ENCODE results near the gene ATAD1.
"Not testable (repeated sequence)": the region's sequence is repeated elsewhere in the genome, so short reads cannot be mapped to it uniquely, and the experiment has no call there.

Gene ATAD1, protein sequence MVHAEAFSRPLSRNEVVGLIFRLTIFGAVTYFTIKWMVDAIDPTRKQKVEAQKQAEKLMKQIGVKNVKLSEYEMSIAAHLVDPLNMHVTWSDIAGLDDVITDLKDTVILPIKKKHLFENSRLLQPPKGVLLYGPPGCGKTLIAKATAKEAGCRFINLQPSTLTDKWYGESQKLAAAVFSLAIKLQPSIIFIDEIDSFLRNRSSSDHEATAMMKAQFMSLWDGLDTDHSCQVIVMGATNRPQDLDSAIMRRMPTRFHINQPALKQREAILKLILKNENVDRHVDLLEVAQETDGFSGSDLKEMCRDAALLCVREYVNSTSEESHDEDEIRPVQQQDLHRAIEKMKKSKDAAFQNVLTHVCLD

DNA sequence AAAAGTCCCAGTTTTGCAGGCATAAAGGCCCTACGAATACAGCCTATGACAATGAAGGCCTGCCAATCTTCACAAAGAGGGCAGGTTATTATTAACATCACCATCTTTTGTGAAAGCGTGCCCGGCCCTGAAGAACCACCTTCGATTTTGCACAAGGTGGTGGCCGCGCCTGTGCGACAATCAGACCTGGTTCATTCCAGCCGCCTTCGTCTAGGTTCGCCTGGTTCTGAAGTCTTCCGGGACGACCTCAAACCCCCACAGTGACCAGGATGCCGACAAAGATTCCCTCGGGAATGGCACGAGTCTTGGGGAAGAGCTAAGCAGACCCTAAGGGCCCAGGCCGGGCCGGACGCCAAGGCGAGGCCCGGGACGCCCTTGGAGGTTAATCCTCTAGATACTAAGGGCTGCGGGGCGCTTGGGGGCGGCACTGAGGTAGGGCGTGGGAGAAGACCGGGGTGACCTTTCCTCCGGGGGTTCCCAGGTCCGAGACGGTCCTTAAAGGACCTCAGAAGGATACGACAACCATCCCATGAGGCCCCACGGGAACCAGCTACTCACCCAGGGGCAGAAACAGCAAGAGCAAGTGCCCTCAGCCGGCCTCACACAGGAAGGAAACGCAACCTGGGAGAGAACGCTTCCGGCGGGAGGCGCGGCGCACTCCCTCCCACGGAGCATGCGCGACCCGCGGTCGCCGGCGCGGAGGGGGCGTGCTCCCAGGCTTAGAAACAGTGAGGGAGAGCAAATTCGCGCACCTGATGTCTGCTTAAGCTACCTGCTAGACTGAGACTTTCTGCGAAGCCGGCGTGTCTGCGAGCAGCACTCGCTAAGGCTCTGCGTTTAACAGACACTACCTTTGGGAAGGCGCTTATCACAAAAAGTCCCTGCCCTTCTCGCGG lies at the start of gene ATAD1:
Gene ATAD1, minus strand, starts transcription at position 618 of the 896 bp plus-strand sequence. CDS start 3,627 bp downstream, outside the sequence.
- Mint-ChIP-seq H3K27me3 (no peaks in the 10 kb centered on the region), H3K9me3 (no peaks in the 10 kb centered on the region), H3K27ac (peak within 1 kb of the TSS; percentile 97), H3K36me3 (ENCODE audit: low read depth) (peaks cover 16% of the 10 kb centered on the region), H3K4me3 (peak within 1 kb of the TSS; percentile 96), H3K4me1 (peaks cover 39% of the 10 kb centered on the region)
- peak; percentile 92 for ATAC-seq
- DNase-seq = peak; percentile 86

GRCh38 chr10:87867453-87867852 lies 49.4 kb upstream of the ATAD1 start:
- Mint-ChIP-seq H3K27ac (no peak overlapping the region), H3K9me3 (no peaks in the 10 kb centered on the region), H3K4me3 (peak overlapping the region; percentile 95), H3K36me3 (ENCODE audit: low read depth) (peaks cover 21% of the 10 kb centered on the region), H3K4me1 (peaks cover 56% of the 10 kb centered on the region), H3K27me3 (no peaks in the 10 kb centered on the region)
- ATAC-seq (no peak), DNase-seq (no peak)

- H3K4me1 Mint-ChIP-seq = peaks cover 58% of the 10 kb centered on the region
- H3K27me3 Mint-ChIP-seq = no peaks in the 10 kb centered on the region
- H3K27ac Mint-ChIP-seq = peak overlapping the region; percentile 43
- no peaks in the 10 kb centered on the region for H3K9me3 Mint-ChIP-seq
- DNase-seq = no peak
- ATAC-seq = no peak
- H3K4me3 Mint-ChIP-seq = peak overlapping the region; percentile 95
- H3K36me3 Mint-ChIP-seq (ENCODE audit: low read depth) = peaks cover 19% of the 10 kb centered on the region
Observed at GRCh38 chr10:87866412-87866974, 48.5 kb upstream of the ATAD1 start.

DNA sequence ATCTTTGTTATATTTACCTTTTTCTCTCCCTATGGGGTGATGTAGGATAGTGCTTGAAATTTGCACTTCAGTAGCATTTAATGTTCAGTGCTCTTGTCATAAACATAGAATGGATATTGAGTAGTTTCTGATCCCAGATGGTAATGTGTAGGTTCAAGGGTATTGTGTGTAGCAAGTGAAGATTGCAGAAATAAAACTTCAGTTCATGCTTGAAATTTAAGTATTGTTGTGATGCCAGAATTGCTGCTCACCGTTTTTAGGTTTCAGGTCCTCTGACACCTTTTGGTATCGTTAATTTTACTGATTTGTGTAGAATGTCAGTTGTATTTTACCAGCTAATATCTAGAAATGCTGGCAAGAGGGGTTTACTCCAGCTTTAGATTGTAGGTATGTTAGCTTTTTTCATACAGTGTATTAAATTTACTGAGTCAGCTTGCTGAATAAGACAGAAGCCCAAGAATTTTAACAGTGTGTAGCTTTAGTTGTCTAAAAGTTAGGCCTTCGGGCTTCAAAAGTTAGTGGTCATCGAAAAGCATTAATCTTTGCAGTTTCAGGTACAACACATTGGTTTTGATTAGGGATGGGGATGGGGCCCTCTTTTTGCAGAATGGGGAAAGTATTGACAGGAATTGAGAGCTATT lies 47.3 kb upstream of the ATAD1 start:
- Mint-ChIP-seq H3K36me3 (ENCODE audit: low read depth) (peaks cover 15% of the 10 kb centered on the region), H3K27me3 (no peaks in the 10 kb centered on the region), H3K27ac (peak overlapping the region; percentile 81), H3K4me1 (peaks cover 60% of the 10 kb centered on the region), H3K9me3 (no peaks in the 10 kb centered on the region), H3K4me3 (peak overlapping the region; percentile 95)
- ATAC-seq = no peak
- no peak for DNase-seq

DNA sequence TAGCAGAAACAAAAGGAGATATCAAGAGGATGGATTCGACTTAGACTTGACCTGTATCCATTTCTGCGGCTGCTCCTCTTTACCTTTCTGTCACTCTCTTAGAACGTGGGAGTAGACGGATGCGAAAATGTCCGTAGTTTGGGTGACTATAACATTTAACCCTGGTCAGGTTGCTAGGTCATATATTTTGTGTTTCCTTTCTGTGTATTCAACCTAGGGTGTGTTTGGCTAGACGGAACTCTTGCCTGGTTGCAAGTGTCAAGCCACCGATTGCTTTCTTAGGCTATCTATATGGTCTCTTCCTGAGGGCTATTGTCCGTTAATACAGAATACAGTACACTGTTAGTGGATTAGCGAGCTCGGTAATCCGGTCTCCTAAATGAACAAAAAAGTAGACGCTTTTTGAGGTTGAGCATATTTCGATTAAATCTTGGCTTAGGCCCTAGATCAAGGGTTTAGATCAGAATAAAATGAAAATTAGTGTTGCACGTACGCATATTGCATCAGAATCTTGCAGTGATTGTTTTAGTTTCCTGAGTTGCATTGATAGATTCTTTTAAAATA lies 46.6 kb upstream of the ATAD1 start:
- Mint-ChIP-seq H3K27ac (peak overlapping the region; percentile 81), H3K4me1 (peaks cover 57% of the 10 kb centered on the region), H3K4me3 (peak overlapping the region; percentile 95), H3K27me3 (no peaks in the 10 kb centered on the region), H3K9me3 (no peaks in the 10 kb centered on the region), H3K36me3 (ENCODE audit: low read depth) (peaks cover 15% of the 10 kb centered on the region)
- no peak for DNase-seq
- ATAC-seq = no peak

GRCh38 chr10:87863951-87864495 lies 46.0 kb upstream of the ATAD1 start:
- peak overlapping the region; percentile 95 for H3K4me3 Mint-ChIP-seq
- H3K9me3 Mint-ChIP-seq, H3K27me3 Mint-ChIP-seq: not testable (repeated sequence)
- peaks cover 53% of the 10 kb centered on the region for H3K4me1 Mint-ChIP-seq
- ATAC-seq = peak; percentile 2
- H3K36me3 Mint-ChIP-seq (ENCODE audit: low read depth) = peaks cover 15% of the 10 kb centered on the region
- H3K27ac Mint-ChIP-seq = peak overlapping the region; percentile 81
- peak; percentile 44 for DNase-seq

- Mint-ChIP-seq H3K4me1 (peaks cover 46% of the 10 kb centered on the region), H3K4me3 (peak within 1 kb of the TSS; percentile 95), H3K36me3 (ENCODE audit: low read depth) (peaks cover 10% of the 10 kb centered on the region), H3K27me3 (no peaks in the 10 kb centered on the region), H3K9me3 (no peaks in the 10 kb centered on the region), H3K27ac (peak within 1 kb of the TSS; percentile 96)
- DNase-seq = peak; percentile 86
- ATAC-seq = peak; percentile 68
Observed at GRCh38 chr10:87863053-87863943, 45.3 kb upstream of the ATAD1 start, which contains the start of the genes KLLN and PTEN. TSS of gene KLLN (minus strand) at chr10:87863533. CDS start at chr10:87862487, 1,046 bp downstream. TSS of gene PTEN (plus strand) at chr10:87863625. CDS start at chr10:87864470, 845 bp downstream.

GRCh38 chr10:87862679-87863052 lies 44.6 kb upstream of the ATAD1 start:
- peak overlapping the region; percentile 95 for H3K4me3 Mint-ChIP-seq
- H3K27me3 Mint-ChIP-seq = no peaks in the 10 kb centered on the region
- peaks cover 8% of the 10 kb centered on the region for H3K36me3 Mint-ChIP-seq (ENCODE audit: low read depth)
- no peaks in the 10 kb centered on the region for H3K9me3 Mint-ChIP-seq
- H3K4me1 Mint-ChIP-seq = peaks cover 40% of the 10 kb centered on the region
- peak; percentile 29 for ATAC-seq
- DNase-seq = no peak
- H3K27ac Mint-ChIP-seq = peak overlapping the region; percentile 96

DNA sequence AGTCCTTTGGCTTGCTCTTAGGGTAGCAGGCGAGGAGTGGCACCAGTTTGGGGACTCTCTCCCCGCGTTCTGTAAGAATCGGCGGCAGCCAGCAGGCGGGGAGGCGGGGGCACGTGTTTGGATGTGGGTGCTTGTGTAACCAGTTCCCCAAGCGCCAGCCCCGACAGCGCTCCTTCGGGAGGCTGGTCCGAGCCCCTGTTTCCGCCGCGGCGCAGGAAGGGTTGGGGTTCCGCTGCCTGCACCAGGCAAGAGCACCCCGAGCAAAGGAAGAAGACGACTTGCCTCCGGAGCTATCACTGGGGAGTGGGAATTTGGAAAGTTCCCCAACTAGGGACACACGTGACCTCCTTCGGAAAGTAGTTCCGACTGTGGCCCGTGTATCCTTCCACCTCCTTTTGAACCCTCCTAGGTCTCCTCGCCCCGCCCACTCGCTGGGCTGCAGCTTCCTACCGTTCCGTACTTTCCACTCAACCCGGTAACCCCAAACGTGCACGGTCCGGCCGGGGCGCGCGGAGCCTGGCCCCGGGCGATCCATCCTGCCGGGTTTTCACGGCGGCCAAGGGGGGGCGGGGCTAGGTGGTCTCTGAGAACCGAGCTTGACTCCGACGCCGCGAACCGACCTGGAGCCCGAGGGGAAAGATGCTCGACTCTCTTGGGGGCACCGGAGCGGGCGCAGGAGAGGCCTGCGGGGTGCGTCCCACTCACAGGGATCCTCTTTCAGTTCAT lies 44.1 kb upstream of the ATAD1 start:
- Mint-ChIP-seq H3K9me3 (no peaks in the 10 kb centered on the region), H3K4me1 (peaks cover 37% of the 10 kb centered on the region), H3K36me3 (ENCODE audit: low read depth) (peaks cover 7% of the 10 kb centered on the region), H3K27ac (peak overlapping the region; percentile 96), H3K27me3 (no peaks in the 10 kb centered on the region), H3K4me3 (peak overlapping the region; percentile 95)
- DNase-seq (peak; percentile 92), ATAC-seq (peak; percentile 61)

DNA sequence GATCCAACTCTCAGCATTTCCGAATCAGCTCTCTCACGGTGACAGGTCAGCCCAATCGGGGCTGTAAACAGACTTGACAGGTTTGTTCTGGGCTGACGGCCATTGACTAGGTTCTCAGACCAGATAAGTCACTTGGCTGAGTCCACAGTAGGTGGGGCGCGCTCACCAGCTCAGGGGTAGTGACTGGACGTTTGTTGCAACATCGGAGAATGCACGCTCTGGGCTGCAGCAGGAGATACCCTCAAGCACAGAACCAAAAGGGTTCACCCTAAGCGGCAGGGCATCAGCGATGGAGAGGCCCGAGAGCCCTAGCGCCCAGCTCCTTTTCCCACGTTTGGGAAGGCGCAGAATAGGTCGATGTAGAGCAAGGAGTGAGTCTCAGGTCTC lies 43.5 kb upstream of the ATAD1 start:
- Mint-ChIP-seq H3K27ac (peak overlapping the region; percentile 96), H3K4me1 (peaks cover 32% of the 10 kb centered on the region)

GRCh38 chr10:87860816-87861403 lies 42.9 kb upstream of the ATAD1 start:
- Mint-ChIP-seq H3K27me3 (no peaks in the 10 kb centered on the region), H3K4me3 (peak overlapping the region; percentile 95), H3K36me3 (ENCODE audit: low read depth) (peaks cover 2% of the 10 kb centered on the region), H3K9me3 (no peaks in the 10 kb centered on the region), H3K4me1 (peaks cover 30% of the 10 kb centered on the region), H3K27ac (peak overlapping the region; percentile 96)
- no peak for DNase-seq
- no peak for ATAC-seq

More for the DNA sequence above, 43.5 kb upstream of the ATAD1 start:
- Mint-ChIP-seq H3K4me3 (peak overlapping the region; percentile 95), H3K27me3 (no peaks in the 10 kb centered on the region), H3K36me3 (ENCODE audit: low read depth) (peaks cover 4% of the 10 kb centered on the region), H3K9me3 (no peaks in the 10 kb centered on the region)
- ATAC-seq = peak; percentile 1
- peak; percentile 46 for DNase-seq

DNA sequence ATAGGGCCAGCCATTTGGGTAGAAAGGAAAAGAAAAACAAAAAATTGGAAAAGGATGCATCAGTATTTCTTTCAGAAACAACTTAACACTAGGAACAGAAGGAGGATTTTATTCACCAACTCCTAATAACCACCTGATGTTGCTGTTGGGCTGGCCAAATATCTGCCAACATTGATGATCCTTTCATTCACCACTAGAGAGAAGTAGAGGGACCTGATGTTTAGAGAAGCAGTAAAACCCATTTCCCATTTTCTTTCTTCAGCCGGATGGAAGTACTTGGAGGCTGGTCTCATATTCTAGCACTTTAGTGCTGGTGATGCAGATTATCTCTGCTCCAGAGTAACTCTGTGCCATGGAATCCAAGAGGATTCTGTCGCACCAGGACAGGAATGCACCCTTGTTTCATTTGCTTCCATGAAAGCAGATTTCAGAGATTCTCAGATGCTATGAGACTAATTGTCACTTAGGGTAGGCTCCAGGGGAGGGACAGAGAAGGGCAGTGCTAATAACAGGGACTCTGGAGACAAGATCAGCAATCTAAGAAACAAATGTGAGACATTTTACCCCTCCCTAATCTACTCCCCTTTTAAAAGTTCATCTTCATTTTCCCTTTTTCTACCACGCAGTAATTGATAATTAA lies 42.2 kb upstream of the ATAD1 start:
- ATAC-seq = no peak
- no peaks in the 10 kb centered on the region for H3K27me3 Mint-ChIP-seq

More for the DNA sequence above, 42.2 kb upstream of the ATAD1 start:
- H3K9me3 Mint-ChIP-seq = no peaks in the 10 kb centered on the region
- H3K4me3 Mint-ChIP-seq = no peak overlapping the region
- H3K27ac Mint-ChIP-seq = peak overlapping the region; percentile 2
- peaks cover 2% of the 10 kb centered on the region for H3K36me3 Mint-ChIP-seq (ENCODE audit: low read depth)
- peaks cover 29% of the 10 kb centered on the region for H3K4me1 Mint-ChIP-seq
- no peak for DNase-seq
